DND-41 (cell line): ENCODE data around the gene THSD4.

ENCODE experiments used
- ATAC-seq: fragments of 200-7000 bp; cut with Tn5 transposase; 3 replicates; pipeline ENCODE4 v1.9.1; 2021; ENCODE audit warnings: low read depth; ENCODE audit not compliant: insufficient read depth
- DNase-seq: peaks from one replicate; pipeline ENCODE4 v3.0.0-alpha.2; 2020
- H2AFZ ChIP-seq: 2 replicates; pipeline ENCODE4 v1.6.0; 2012; ENCODE audit warnings: low read depth, low read length
- H3K27ac ChIP-seq: 2 replicates; pipeline ENCODE4 v1.5.1; 2012; ENCODE audit warnings: low read length, inconsistent platforms
- H3K27me3 ChIP-seq: fragments of 200-600 bp; sonication (generic); 2 replicates; pipeline ENCODE4 v1.6.0; 2012; ENCODE audit warnings: low read length, mild to moderate bottlenecking, inconsistent platforms; ENCODE audit not compliant: insufficient read depth, poor library complexity
- H3K36me3 ChIP-seq: 2 replicates; pipeline ENCODE4 v1.5.1; 2012; ENCODE audit warnings: low read length, inconsistent platforms; ENCODE audit not compliant: insufficient read depth
- H3K4me1 ChIP-seq: 2 replicates; pipeline ENCODE4 v1.5.1; 2012; ENCODE audit warnings: mild to moderate bottlenecking, low read length; ENCODE audit not compliant: insufficient read depth
- H3K4me2 ChIP-seq: 2 replicates; pipeline ENCODE4 v1.6.0; 2012; ENCODE audit warnings: mild to moderate bottlenecking, moderate library complexity, low read length, inconsistent platforms; ENCODE audit not compliant: insufficient read depth
- H3K4me3 ChIP-seq, 2 experiments: fragments of 200-600 bp in 1 of 2; shearing (Covaris generic) in 1 of 2; 2 replicates each; pipeline ENCODE4 v1.5.1; 2012 to 2016; ENCODE audit warnings: inconsistent platforms in 2 of 2, low read length in 2 of 2, mild to moderate bottlenecking in 2 of 2, low read depth in 1 of 2, moderate library complexity in 1 of 2
- H3K79me2 ChIP-seq: 2 replicates; pipeline ENCODE4 v1.6.0; 2012; ENCODE audit warnings: low read length, inconsistent platforms; ENCODE audit not compliant: insufficient read depth
- H3K9ac ChIP-seq: 2 replicates; pipeline ENCODE4 v1.6.0; 2012; ENCODE audit warnings: low read depth, mild to moderate bottlenecking, inconsistent platforms, low read length, moderate library complexity
- H3K9me3 ChIP-seq: 2 replicates; pipeline ENCODE4 v1.5.1; 2012; ENCODE audit warnings: low read length, moderate library complexity, mild to moderate bottlenecking, inconsistent platforms; ENCODE audit not compliant: insufficient read depth, severe bottlenecking
- H4K20me1 ChIP-seq: 2 replicates; pipeline ENCODE4 v1.6.0; 2012; ENCODE audit warnings: low read length; ENCODE audit not compliant: insufficient read depth
- CTCF ChIP-seq: IDR thresholded peaks from 2 replicates; pipeline ENCODE4 v1.5.1; 2012; ENCODE audit warnings: borderline replicate concordance, low read length, moderate library complexity, mild to moderate bottlenecking; ENCODE audit not compliant: poor library complexity, severe bottlenecking; ENCODE audit errors: extremely low read depth
- EZH2 ChIP-seq: IDR thresholded peaks from 3 replicates; pipeline ENCODE4 v1.6.1; 2012; ENCODE audit warnings: borderline replicate concordance, low read depth, mild to moderate bottlenecking, moderate library complexity, low read length, inconsistent platforms; ENCODE audit not compliant: severe bottlenecking

Gene THSD4

DNA sequence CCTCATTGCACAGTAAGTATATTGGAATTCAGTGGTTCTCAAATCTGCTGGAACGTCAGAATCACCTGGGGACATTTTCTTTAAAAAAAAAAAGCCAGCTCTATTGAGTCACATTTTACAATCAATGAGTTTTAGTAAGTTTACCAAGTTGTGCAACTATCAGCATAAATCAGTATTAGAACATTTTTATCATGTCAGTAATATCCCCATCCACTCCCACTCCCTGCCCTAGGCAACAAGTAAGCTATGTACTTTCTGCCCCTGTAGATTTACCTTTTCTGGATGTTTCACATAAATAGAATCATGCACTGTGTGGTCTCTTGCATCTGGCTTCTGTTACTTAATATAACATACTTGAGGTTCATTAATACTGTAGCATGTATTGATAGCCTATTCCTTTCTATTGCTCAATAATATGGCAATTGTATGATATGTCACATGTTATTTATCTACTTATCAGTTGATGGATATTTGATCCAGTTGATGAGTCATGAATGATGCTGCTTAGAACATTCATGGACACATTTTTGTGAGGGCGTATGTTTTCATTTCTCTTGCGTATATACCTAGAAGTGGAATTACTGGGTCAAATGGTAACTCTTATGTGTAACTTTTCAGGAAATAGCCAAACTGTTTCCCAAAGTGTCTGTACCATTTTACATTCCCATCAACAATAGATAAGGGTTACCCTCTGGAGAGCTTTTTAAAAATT, 180.5 kb downstream of the THSD4 start:
- no peaks in the 10 kb centered on the region for H3K27me3 ChIP-seq
- H3K79me2 ChIP-seq: no peaks in the 10 kb centered on the region
- H2AFZ ChIP-seq: no peak overlapping the region
- DNase-seq (no peak), ATAC-seq (no peak)
- no peaks in the 10 kb centered on the region for H3K36me3 ChIP-seq
- no peak overlapping the region for H3K9ac ChIP-seq
- no peak overlapping the region for H3K4me2 ChIP-seq
- peaks cover 11% of the 10 kb centered on the region for H3K4me1 ChIP-seq
- no peak overlapping the region for H3K4me3 ChIP-seq
- H3K9me3 ChIP-seq: no peaks in the 10 kb centered on the region
- no peaks in the 10 kb centered on the region for H4K20me1 ChIP-seq
- H3K27ac ChIP-seq: no peak overlapping the region
- TF ChIP-seq CTCF (no peak), EZH2 (no peak)

DNA sequence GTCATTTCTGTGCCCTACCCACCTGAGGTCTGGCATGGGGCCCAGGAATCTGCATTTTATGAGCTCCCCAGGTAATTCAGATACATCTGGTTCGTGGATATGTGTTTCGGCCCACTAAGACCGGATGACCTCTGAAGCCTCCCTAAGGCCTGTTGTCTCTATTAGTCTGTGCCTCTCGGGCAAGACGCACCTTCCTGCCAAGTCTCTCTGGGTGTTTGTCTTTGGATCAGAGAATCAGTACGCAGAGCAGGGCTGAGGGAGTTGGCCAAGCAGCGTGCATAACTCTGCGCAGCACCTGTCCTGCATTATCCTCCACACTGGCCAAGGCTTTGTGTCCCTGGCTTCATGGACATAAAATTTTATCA, 181.0 kb downstream of the THSD4 start:
- Histone ChIP-seq H3K27me3 (no peaks in the 10 kb centered on the region), H3K9me3 (no peaks in the 10 kb centered on the region), H3K9ac (no peak overlapping the region), H2AFZ (no peak overlapping the region), H4K20me1 (no peaks in the 10 kb centered on the region), H3K36me3 (no peaks in the 10 kb centered on the region), H3K4me3 (no peak overlapping the region), H3K27ac (no peak overlapping the region), H3K4me2 (no peak overlapping the region), H3K79me2 (no peaks in the 10 kb centered on the region), H3K4me1 (peaks cover 9% of the 10 kb centered on the region)
- DNase-seq: no peak
- TF ChIP-seq CTCF: no peak
- TF ChIP-seq EZH2: no peak
- no peak for ATAC-seq

GRCh38 chr15:71301958-71302621, 186.8 kb downstream of the THSD4 start:
- no peak overlapping the region for H3K9ac ChIP-seq
- no peak overlapping the region for H2AFZ ChIP-seq
- no peaks in the 10 kb centered on the region for H3K9me3 ChIP-seq
- ATAC-seq (no peak), DNase-seq (no peak)
- no peak for TF ChIP-seq EZH2
- TF ChIP-seq CTCF: no peak
- no peaks in the 10 kb centered on the region for H3K27me3 ChIP-seq
- no peak overlapping the region for H3K4me3 ChIP-seq
- H3K27ac ChIP-seq: no peak overlapping the region
- no peaks in the 10 kb centered on the region for H3K4me1 ChIP-seq
- H3K79me2 ChIP-seq: no peaks in the 10 kb centered on the region
- no peak overlapping the region for H3K4me2 ChIP-seq
- no peaks in the 10 kb centered on the region for H4K20me1 ChIP-seq
- H3K36me3 ChIP-seq: no peaks in the 10 kb centered on the region
